Embryonic facial prominence (tissue), 1 donor: ENCODE results near the gene IKBKE.

Experiments
- DNase-seq: peaks from one replicate; pipeline ENCODE4 v3.0.0-alpha.2; 2016; ENCODE audit errors: extremely low spot score

IKBKE gene

DNA sequence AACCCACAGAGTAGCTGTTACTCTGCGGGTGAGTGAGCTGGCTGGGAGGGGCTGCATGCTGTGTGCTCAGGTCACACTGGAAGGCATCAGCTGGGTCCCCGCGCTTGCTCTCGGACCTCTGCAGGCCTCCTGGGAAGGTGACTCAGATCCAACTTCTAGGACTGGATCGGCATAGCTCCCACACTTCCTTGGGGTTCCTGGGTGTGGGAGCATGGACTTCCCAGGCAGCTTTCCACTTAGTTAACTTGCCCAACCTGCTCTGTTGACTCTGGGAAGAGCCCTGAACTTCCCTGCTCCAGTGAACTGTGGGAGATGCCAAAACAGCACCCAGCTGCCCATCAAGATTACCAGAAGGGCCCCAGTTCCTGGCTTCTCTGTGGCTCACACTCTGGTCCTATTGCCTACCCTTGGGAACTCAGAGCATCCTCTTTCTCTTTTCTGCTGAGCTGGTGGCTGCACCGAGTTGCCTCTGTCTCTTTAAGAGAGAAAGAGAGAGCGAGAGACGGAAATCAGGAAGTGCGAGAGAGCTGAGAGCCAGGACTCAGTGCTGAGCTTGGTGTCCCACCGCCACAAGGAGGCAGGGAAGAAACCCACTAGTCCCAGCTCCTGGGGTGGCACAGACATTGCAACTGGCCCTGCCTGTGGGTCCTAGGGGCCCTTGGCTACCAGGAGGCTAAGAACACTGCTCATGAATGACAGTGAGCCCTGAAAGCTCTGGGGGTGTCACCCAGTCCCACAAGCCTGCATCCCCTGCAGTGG lies at the start of gene IKBKE:
TSS of gene IKBKE (plus strand) at position 544 of the 759 bp plus-strand sequence. CDS start 2,752 bp downstream, outside the sequence.
- peak; percentile 40 for DNase-seq

- no peak for DNase-seq
Measured at GRCh38 chr1:206421616-206422340, 48.5 kb upstream of the IKBKE start.

DNA sequence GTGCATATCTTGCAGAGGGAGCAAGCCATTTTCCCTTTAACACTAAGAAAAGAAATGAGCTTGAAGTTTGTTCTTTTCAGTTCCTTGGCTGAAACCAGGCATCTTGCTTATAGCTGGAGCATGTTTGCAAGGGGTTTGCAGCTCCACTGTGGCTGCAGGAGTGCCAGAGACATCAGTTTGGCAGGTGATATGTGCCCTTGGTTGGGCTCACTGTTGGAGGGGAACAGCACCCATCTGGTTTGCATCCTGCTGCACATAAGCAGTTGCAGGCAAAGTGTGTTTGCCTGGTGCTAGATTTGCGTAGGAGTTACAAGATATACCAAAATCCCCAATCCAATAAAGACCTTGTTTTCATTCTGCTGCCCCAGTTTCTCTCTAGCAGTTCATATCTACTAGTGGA lies 47.8 kb upstream of the IKBKE start:
- DNase-seq = no peak

DNA sequence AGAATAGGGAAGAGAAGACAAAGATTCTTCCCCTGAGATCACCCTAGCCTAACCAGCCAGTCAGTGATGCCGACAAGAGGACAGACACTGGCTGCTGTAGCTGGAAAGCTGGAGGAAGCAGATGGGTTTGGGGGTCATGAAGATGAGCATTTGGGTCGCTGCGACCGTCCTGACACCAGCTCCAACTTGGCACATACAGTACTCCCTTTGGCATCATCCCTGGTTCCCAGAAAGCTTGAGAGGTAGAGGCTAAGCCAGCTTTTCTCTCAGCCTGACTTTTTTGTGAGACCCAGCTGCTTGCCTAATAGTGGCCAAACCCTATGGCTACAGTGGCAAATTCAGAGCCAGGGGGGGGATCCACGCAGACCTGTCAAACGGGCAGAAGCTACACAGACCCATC lies 43.0 kb upstream of the IKBKE start:
- DNase-seq = no peak

GRCh38 chr1:206429421-206429820 lies 40.9 kb upstream of the IKBKE start:
- no peak for DNase-seq

GRCh38 chr1:206430031-206430983 lies 40.0 kb upstream of the IKBKE start:
- DNase-seq = no peak

- no peak for DNase-seq
Measured at GRCh38 chr1:206435445-206435844, 34.8 kb upstream of the IKBKE start.

- DNase-seq = no peak
Measured at GRCh38 chr1:206438554-206438953, 31.7 kb upstream of the IKBKE start.

DNA sequence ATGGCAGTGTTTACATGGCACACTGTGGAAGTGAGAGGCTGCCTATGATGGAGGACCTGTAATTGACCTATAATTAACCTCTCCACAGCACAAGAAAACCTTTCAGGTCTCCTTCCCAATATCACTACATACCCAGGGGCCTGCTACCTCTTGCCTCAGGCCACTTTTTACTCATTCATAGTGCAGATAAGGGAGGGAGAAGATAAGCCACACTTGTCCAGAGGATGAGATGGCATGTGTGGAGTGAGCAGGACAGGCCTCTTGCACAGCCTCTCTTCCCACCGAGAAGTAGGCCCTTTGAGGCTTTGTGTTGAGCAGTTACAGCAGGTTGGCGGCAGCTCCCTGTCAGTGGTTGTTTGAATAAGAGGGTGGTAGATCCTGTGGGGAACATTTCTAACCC lies 31.1 kb upstream of the IKBKE start:
- no peak for DNase-seq

GRCh38 chr1:206441336-206441967 lies 28.8 kb upstream of the IKBKE start:
- DNase-seq = no peak

DNA sequence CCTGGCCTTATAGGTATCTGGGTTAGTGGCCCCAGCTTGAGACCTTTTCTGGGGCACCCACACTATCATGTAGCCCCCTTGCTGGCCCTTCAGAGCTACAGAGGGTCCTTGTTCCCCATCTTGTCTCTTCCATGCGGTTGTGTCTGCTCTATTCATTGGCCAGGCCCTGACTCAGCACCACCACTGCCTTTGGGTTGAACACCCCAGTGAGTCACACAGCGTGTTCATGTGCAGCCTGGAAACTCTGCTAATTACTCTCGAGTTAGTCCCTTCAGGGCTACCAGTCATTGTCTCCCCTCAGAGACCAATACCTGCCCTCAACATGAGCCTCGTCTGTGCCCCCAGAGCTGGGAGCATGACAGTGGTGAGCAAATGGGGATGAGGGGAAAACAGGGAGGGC lies 28.2 kb upstream of the IKBKE start:
- DNase-seq = no peak

DNA sequence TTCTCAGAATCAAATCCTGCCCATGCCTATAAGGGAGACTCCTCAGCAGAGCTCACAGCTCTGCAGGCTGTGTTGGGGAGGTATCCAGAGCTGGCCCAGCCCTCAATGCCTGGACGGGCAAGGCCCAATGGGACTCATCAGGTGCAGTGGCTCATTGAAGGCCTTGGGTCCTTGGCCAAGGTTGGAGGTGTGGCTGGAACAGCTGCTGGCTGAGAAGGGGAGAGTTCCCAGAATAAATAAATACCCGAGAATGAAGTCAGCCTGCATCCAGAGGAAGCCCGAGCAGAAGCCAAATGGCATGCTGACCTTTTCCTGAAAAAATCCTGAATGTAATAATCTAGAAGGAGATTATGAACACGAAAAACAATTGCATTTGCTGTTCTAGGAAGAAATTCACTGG lies 25.2 kb upstream of the IKBKE start:
- no peak for DNase-seq

DNA sequence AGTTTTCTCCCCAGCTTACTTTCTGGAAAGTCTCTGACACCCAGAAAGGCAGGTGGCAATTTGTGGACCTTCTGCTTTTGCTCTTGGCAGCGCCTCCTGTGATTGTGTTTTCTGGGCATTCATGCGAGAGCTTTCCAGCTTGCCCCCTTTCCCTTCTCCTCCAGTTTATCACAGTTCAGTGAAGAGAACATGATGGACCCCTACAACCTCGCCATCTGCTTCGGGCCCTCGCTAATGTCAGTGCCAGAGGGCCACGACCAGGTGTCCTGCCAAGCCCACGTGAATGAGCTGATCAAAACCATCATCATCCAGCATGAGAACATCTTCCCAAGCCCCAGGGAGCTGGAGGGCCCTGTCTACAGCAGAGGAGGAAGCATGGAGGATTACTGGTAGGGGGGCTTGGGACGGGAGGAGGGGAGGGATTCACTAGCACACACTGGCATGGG lies 24.3 kb upstream of the IKBKE start:
- no peak for DNase-seq

GRCh38 chr1:206446688-206447421 lies 23.4 kb upstream of the IKBKE start:
- peak; percentile 56 for DNase-seq

DNA sequence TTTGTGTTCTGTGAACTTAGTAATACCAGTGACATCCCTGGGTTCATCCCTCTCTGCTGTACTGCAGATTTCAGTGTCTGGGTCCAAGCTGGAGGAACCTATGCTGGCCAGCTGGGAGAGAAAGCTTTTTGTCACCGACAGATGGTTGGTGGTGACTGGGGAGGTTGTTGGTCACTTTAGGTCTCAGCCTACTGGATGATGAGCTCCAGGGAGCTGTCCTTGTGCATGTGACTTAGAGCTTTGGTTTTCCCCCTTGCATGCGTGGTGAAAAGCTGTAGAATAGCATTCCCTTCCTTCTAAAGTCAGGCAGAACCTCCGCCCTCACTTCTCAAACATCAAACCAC lies 22.9 kb upstream of the IKBKE start:
- DNase-seq = no peak

GRCh38 chr1:206447792-206448191 lies 22.5 kb upstream of the IKBKE start:
- no peak for DNase-seq

DNA sequence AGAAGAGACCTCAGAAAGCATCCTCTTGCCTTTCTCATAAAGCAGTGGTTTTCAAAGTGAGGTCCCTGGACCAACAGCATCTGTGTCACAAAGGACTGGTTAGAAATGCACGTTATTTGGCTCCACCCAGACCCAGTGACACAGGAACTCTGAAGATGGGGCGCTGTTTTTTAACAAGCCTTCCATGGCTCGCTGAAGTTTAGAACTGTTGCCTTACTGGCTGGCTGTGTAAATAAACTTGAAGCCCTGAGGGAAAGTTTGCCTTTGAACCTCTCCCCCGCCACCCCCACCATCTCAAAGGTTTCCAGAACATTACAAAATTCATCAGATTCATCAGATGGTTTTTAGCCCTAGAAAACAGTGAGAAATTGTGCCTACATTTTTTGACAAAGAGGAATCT lies 21.8 kb upstream of the IKBKE start:
- no peak for DNase-seq

GRCh38 chr1:206449565-206449964 lies 20.7 kb upstream of the IKBKE start:
- no peak for DNase-seq

GRCh38 chr1:206450281-206450680 lies 20.0 kb upstream of the IKBKE start:
- DNase-seq = no peak

- DNase-seq = no peak
Measured at GRCh38 chr1:206451134-206451686, 19.1 kb upstream of the IKBKE start.

DNA sequence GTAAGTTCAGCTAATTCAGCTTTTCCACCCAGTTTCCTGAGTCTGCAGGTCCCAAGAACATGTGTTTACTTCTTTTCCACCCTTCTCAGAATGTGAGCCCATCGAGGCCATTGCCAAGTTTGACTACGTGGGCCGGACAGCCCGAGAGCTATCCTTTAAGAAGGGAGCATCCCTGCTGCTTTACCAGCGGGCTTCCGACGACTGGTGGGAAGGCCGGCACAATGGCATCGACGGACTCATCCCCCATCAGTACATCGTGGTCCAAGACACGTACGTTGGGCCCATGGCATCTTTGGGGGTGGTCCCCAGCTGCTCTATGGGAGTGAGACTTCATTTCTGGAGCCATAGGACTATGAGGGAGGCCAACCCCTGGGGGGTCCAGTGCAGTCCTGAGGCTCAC lies 17.2 kb upstream of the IKBKE start:
- DNase-seq = no peak
